Measurements from ENCODE around the gene MICAL3.

The MICAL3 gene

GRCh38 chr22:17804331-17805080, 219.9 kb downstream of the MICAL3 start:
- no peak for TF ChIP-seq EZH2 (IDR thresholded peaks at IDR 0.05; ENCODE audit: borderline replicate concordance, low read length)
- no peak for TF ChIP-seq CTCF (IDR thresholded peaks at IDR 0.05; ENCODE audit: low read length)
- Histone ChIP-seq H3K4me1 (ENCODE audit: insufficient read depth, low read length, severe bottlenecking) (peaks cover 15% of the 10 kb centered on the region), H3K9ac (ENCODE audit: low read length) (no peak overlapping the region), H3K36me3 (ENCODE audit: insufficient read depth, low read length) (peaks cover 4% of the 10 kb centered on the region; the same call in 1 of the 2 replicates), H3K9me3 (ENCODE audit: low read length) (no peaks in the 10 kb centered on the region), H4K20me1 (ENCODE audit: insufficient read depth, low read length) (no peaks in the 10 kb centered on the region), H3K9me2 (ENCODE audit: low read depth, low read length) (no peaks in the 10 kb centered on the region), H3K4me2 (ENCODE audit: low read length) (no peak overlapping the region), H3K4me3 (ENCODE audit: low read depth, low read length, poor library complexity, severe bottlenecking) (no peak overlapping the region), H2AFZ (ENCODE audit: low read length) (no peak overlapping the region), H3F3A (ENCODE audit: insufficient read depth, low read length) (no peaks in the 10 kb centered on the region), H3K27ac (ENCODE audit: low read depth, low read length, poor library complexity, severe bottlenecking) (no peak overlapping the region), H3K27me3 (ENCODE audit: insufficient read depth, low read length) (no peaks in the 10 kb centered on the region), H3K79me2 (ENCODE audit: insufficient read depth, low read length) (no peaks in the 10 kb centered on the region)

GRCh38 chr22:17803609-17804270, 220.6 kb downstream of the MICAL3 start:
- H3K27me3 ChIP-seq (ENCODE audit: insufficient read depth, low read length), result no peaks in the 10 kb centered on the region
- TF ChIP-seq CTCF (IDR thresholded peaks at IDR 0.05; ENCODE audit: low read length), result no peak
- TF ChIP-seq EZH2 (IDR thresholded peaks at IDR 0.05; ENCODE audit: borderline replicate concordance, low read length), result no peak
- H3K9ac ChIP-seq (ENCODE audit: low read length), result no peak overlapping the region
- no peaks in the 10 kb centered on the region for H3K9me2 ChIP-seq (ENCODE audit: low read depth, low read length)
- no peak overlapping the region for H3K27ac ChIP-seq (ENCODE audit: low read depth, low read length, poor library complexity, severe bottlenecking)
- no peak overlapping the region for H3K4me2 ChIP-seq (ENCODE audit: low read length)
- no peak overlapping the region for H2AFZ ChIP-seq (ENCODE audit: low read length)
- H4K20me1 ChIP-seq (ENCODE audit: insufficient read depth, low read length), result no peaks in the 10 kb centered on the region
- peaks cover 15% of the 10 kb centered on the region for H3K4me1 ChIP-seq (ENCODE audit: insufficient read depth, low read length, severe bottlenecking)
- no peaks in the 10 kb centered on the region for H3F3A ChIP-seq (ENCODE audit: insufficient read depth, low read length)
- peaks cover 4% of the 10 kb centered on the region for H3K36me3 ChIP-seq (ENCODE audit: insufficient read depth, low read length)
- H3K79me2 ChIP-seq (ENCODE audit: insufficient read depth, low read length), result no peaks in the 10 kb centered on the region
- H3K4me3 ChIP-seq (ENCODE audit: low read depth, low read length, poor library complexity, severe bottlenecking), result no peak overlapping the region
- H3K9me3 ChIP-seq (ENCODE audit: low read length), result no peaks in the 10 kb centered on the region

- H3K9me2 ChIP-seq (ENCODE audit: low read depth, low read length), result no peaks in the 10 kb centered on the region
- peaks cover 21% of the 10 kb centered on the region for H3K4me1 ChIP-seq (ENCODE audit: insufficient read depth, low read length, severe bottlenecking)
- no peak overlapping the region for H3K27ac ChIP-seq (ENCODE audit: low read depth, low read length, poor library complexity, severe bottlenecking)
- H4K20me1 ChIP-seq (ENCODE audit: insufficient read depth, low read length), result no peaks in the 10 kb centered on the region
- H2AFZ ChIP-seq (ENCODE audit: low read length), result no peak overlapping the region
- TF ChIP-seq CTCF (IDR thresholded peaks at IDR 0.05; ENCODE audit: low read length) (no peak), EZH2 (IDR thresholded peaks at IDR 0.05; ENCODE audit: borderline replicate concordance, low read length) (no peak)
- no peak overlapping the region for H3K4me2 ChIP-seq (ENCODE audit: low read length)
- H3K27me3 ChIP-seq (ENCODE audit: insufficient read depth, low read length), result no peaks in the 10 kb centered on the region
- no peak overlapping the region for H3K9ac ChIP-seq (ENCODE audit: low read length)
- H3K36me3 ChIP-seq (ENCODE audit: insufficient read depth, low read length), result peaks cover 4% of the 10 kb centered on the region
- H3F3A ChIP-seq (ENCODE audit: insufficient read depth, low read length), result no peaks in the 10 kb centered on the region
- H3K9me3 ChIP-seq (ENCODE audit: low read length), result no peaks in the 10 kb centered on the region
- no peaks in the 10 kb centered on the region for H3K79me2 ChIP-seq (ENCODE audit: insufficient read depth, low read length)
- H3K4me3 ChIP-seq (ENCODE audit: low read depth, low read length, poor library complexity, severe bottlenecking), result no peak overlapping the region
Measured at GRCh38 chr22:17802822-17803221, 221.5 kb downstream of the MICAL3 start.
